ENCODE measurements around the gene CNOT6L.
"Not testable (repeated sequence)": the region's sequence is repeated elsewhere in the genome, so short reads cannot be mapped to it uniquely, and the experiment has no call there.

CNOT6L gene

DNA sequence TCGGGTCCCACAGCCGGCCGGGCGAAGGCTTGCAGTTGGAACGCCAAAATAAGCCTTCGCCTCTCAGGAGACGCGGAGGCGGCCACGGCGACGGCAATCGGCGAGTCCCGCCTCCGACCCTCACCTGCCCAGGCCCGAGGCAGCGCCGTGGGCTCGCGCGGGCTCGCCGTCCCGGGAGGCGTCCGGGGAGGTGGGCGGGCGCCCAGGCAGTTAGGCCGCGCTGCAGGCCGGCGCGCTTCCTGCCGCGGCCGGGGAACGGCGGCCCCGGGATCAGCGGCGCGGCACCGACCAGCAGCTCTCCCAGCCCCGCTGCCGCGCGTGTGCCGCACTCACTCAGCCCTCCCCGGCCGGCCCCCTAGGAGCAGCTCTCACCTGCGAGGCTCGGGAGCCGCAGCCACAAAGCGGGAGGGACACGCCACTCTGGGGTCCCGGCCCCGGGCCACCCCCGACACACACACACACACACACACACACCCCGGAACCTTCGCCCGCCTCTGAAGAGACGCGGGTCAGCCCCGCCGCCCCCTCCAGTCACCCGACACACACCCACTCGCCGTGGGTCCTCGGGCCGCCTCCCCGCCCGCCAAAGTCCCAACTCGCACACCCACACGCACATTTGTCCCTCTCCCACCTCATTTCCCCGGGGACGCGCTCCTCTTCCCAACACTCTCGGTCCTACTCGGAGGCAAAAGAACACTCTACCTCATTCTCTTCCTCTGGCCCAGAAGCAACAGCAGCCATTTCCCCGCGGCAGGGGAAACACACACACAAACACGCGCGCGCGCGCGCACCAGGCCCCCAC, at the start of gene CNOT6L:
Gene CNOT6L, minus strand, starts transcription at position 767 of the 802 bp plus-strand sequence. Its CDS starts 60 bp downstream, at position 707.
- peak; percentile 30 for DNase-seq (ENCODE audit: low read depth)

DNA sequence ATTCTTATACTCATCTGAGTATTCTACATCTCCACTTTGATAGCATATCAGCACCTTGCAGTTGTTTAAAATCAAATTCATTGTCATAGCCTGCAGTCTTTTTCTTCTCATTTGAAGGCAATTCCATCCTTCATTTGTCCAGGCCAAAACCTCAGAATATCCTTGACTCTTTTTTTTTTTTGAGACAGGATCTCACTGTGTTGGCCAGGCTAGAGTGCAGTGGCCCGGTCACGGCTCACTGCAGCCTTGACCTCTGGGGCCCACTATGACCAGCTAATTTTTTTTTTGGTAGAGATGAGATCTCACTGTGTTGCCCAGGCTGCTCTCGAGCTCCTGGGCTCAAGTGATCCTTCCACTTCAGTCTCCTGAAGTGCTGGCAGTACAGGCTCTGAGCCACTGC, 46.1 kb upstream of the CNOT6L start:
- no peak for DNase-seq (ENCODE audit: low read depth)

DNA sequence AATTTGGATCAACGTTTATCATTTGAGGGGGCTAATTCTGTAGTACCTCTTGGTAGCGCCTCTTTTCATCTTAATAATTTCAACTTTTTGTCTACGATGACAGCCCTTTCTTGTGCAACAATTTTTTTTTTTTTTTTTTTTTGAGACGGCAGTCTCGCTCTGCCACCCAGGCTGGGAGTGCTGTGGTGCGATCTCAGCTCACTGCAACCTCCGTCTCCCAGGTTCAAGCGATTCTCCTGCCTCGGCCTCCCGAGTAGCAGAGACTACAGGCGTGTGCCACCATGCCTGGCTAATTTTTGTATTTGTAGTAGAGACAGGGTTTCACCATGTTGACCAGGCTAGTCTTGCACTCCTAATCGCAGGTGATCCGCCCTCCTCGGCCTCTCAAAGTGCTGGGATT, 44.2 kb upstream of the CNOT6L start:
- not testable (repeated sequence) for DNase-seq (ENCODE audit: low read depth)

DNA sequence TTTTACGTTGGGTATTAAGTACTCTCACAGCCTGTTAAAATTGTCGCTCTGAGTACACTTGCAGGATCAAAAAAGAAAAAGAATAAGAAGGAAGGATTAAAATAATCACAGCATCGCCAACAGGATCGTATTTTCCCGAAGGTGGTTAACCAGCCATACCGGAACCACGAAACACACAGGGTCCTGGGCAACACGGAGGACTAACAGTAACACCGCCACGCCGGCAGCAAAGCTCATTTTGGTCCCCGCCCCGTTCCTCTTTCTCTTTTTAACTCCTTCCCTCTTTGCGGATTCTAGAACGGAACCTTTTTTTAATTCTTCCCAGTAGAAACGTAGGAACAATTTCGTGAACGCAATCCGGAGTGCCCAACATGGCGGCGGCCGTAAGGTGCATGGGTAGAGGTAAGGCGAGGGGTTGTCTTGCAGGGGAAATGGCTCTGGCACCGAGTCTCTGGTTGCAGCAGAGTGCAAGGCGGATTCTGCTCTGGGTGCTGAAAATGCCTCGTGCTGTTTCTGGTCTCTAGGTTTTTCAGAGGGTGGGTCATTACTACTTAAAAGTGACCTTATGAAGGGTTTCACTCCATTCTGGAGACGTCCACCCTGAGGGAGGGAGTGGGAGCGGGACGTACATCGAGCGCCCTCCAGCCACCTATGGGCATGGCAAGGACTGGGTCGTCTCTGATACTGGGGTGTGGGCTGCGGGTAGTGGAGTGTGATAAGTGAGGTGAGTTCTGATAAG, 43.5 kb upstream of the CNOT6L start, which contains the start of gene MRPL1:
Gene MRPL1, plus strand, starts transcription at position 353 of the 739 bp plus-strand sequence. Its CDS starts 19 bp downstream, at position 372.
- DNase-seq (ENCODE audit: low read depth) = peak; percentile 78

DNA sequence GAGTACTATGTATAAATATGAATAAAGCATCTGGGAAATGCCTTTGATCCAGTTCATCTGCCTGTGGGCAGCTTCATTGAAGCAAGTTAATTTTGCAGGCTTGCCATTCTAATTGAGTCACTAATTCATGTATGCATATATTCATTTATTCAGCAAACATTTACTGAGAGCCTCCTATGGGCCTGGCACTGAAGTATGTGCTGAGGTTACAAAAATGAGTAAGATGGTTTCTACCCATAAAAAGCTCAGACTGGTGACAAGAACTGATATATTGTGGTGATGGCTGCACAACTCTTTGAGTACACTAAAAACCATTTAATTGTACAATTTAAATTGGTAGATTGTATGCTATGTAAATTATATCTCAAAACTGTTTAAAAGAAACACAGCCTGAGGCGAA, 42.3 kb upstream of the CNOT6L start:
- DNase-seq (ENCODE audit: low read depth) = no peak

DNA sequence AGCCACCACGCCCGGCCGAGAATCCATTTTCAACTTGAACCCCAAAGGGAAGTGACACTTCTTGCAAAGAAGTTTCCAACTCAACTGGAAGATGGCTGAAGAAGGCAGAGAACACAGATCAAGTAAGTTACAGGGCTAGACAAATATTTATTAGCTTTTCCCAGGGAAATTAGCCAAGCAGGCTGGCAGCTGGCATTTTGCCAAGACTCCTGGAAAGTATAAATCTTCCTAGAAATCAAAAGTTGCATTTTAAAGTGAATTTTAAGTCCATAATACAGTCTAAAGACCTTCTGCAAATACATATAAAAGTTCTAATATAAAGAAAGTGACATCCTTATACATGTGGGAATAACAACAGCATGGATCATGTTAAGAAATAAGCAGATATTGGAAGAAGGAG, 40.1 kb upstream of the CNOT6L start:
- no peak for DNase-seq (ENCODE audit: low read depth)

DNA sequence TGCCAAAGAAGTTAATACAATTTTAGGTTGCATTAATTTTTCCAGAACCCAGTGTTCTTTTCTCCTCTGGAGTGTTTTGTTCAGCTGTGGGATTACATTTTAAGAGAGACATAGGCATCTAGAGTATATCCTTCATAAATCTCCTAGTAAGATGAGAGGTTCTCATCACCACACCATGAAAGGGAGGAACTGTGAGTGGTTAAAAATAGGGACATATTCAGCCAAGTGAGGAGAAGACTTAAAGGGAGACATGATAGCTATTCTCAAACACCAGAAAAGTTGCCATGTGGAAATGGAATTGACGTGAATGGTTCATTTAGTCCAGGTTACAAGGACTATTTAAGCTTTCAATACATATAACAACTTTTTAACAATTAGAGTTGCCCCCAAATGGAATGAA, 37.0 kb upstream of the CNOT6L start:
- DNase-seq (ENCODE audit: low read depth) = no peak

DNA sequence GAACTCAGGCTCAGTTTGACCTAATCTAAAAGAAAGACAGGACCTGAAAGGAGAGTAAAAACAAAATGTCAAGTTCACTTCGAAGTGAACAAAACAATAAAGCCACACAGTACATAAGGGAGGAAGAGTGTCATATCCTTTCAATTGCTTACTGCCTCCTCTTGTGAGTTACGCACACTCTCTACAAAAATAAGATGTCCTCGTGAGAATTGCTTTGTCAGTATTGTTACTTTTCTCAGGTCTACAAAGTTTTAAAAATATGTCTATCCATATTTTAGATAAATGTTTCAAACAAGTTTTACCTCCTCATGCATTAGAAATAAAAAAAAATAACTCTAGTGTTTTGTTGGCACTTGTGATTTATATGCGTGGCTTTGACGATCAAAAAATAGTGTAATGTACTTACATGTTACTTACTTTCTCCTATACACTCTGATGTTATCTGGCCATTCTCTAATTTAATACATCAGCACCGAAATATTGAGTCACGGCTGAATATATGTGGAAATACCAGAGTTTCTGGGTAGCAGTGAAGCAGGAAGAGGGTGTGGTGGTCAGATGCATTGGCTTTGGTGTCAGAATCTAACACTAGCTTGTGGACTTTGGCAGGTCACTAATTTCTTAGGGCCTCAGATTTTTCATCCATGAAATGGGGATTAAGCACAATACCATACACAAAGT, 35.4 kb upstream of the CNOT6L start:
- no peak for DNase-seq (ENCODE audit: low read depth)

DNA sequence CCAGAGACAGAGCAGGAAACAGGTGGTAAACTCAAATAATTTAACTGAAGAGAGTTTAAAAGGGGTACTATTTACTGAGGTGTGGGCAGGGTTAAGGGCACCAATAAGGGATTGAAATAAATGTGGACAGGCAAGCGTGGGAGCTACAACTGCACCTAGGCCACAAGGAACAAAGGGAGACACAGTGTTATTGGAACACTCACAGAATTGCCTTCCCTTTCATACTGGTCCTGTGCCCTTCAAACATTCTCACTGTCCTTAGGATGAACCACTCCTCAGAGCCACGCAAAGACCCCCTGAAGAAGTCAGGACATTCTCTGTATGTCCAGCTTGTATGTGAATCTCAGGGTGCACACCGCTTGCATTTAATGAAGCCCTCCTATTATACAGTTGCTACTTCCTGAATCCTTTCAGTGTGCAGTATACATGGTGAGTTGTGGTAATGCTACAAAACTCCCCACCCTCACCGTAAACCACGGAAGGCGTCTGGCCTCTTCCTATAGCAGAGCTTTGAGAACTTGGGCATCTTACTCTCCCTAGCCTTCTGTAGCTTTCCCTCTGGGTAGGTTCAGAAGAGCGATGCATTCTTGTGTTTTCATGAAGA, 33.8 kb upstream of the CNOT6L start:
- DNase-seq (ENCODE audit: low read depth) = peak; percentile 68

DNA sequence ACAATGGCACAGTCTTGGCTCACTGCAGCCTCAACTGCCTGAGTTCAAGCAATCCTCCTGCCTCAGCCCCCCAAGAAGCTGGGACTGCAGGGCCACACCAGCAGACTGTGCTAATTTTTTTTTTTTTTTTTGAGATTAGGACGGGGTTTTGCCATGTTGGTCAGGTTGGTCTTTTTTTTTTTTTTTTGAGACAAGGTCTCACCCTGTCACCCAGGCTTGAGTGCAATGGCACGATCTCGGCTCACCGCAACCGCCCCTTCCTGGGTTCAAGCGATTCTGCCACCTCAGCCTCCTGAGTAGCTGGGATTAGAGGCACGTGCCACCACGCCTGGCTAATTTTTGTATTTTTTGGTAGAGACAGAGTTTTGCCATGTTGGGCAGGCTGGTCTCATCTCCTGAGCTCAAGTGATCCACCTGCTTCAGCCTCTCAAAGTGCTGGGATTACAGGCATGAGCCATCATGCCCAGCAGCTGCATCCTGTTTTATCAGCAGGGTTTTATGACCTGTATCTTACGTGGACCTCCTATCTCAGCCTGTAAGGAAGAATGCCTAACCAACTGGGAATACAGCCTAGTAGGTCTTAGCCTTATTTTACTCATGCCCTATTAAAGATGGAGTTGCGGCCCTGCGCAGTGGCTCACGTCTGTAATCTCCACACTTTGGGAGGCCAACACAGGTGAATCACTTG, 30.3 kb upstream of the CNOT6L start:
- no peak for DNase-seq (ENCODE audit: low read depth)

DNA sequence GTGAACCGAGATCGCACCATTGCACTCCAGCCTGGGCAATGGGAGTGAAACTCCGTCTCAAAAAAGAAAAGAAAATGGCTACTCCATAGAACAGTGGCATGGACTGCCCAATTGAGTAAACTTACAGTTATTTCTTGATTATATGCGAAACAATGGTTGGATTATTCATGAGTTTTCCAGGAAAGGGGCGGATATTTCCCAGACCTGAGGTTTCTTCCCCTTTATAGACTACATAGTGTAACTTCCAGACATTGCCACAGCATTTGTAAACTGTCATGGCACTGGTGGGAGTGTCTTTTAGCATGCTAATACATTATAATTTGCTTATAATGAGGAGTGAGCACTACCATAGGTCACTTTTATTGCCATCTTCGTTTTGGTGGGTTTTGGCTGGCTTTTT, 29.3 kb upstream of the CNOT6L start:
- no peak for DNase-seq (ENCODE audit: low read depth)

DNA sequence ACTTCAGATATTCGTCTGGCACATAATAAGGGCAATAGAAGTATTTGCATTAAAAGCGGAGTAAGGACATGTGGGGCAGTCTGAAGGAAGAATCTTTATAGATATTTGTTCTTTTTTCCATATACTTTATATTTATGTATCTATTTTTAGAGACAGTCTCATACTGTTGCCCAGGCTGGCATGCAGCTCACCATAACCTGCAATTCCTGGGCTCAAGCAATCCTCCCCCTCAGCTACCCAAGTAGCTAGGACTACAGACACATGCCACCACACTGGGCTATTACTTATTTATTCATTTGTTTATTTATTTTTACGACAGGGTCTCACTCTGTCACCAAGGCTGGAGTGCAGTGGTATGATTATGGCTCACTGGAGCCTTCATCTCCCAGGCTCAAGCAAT, 26.8 kb upstream of the CNOT6L start:
- no peak for DNase-seq (ENCODE audit: low read depth)

DNA sequence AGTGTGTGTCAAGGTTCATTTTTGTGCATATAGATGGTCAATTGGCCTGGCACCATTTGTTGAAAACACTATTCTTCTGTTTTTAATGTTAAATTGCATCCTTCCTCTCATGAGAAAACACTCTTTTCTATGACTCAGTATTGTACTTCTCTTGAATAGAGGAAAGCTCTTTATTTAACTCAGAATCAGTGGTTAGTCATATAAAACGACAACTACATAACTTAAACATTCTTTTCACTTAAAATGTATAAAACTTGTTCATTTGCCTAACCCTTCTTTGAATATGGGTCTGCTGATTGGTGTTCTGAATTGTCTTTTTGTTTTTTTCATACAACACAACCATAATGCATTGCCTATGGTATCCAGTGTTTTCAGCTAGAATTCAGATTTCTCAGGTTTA, 26.2 kb upstream of the CNOT6L start:
- no peak for DNase-seq (ENCODE audit: low read depth)

DNA sequence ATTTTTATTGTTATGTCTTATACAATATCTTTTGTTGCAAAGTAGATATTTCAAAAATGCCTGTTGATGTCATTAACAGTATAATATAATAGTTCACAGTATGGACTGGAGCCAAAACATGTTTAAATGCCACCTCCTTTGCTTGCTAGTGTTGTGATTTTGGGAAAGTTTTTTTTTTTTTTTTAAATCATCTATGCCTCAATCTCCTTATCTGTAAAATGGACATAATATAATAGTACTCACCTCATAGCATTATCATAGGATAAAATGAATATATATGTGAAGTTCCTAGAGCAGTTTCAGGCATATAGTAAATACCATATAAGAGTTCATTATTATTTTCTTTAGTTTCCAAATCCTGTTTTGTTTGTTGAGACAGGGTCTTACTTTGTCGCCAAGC, 25.2 kb upstream of the CNOT6L start:
- DNase-seq (ENCODE audit: low read depth) = no peak

DNA sequence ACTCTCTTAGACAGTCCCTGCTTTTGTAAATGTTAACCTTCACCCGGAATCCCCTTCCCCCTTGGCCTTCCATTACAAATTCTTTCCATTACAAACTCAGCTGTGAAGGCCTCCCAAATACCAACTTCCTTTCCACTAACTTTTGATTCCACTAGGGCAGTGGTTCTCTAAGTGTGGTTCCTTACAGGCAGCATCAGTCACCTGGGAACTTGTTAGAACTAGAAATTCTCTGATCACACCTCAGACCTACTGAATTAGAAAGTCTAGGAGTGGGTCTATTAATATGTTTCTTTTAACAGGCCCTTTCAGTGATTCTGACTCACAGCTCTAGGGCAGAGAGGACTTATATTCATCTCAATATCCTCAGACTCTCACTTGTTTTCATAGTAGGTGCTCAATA, 24.5 kb upstream of the CNOT6L start:
- DNase-seq (ENCODE audit: low read depth) = no peak

DNA sequence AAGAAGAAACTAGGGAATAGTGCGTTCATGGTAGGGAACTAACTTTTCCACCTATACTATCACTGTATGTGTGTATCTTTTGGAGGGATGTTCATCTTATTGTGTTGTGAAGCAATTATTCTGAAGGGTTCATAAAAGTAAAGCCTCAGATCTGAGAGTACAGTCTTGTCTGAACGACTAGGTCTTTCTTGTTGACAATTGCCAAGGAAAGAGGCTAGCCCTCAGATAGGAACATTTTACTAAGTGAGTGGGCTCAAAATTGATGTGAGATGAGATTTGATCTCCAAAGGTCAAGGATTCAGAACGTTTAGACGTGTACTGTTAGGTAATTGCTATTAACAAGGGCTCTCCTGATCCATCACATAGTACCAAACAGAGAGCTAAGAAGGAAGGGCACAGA, 15.2 kb upstream of the CNOT6L start:
- DNase-seq (ENCODE audit: low read depth) = no peak

DNA sequence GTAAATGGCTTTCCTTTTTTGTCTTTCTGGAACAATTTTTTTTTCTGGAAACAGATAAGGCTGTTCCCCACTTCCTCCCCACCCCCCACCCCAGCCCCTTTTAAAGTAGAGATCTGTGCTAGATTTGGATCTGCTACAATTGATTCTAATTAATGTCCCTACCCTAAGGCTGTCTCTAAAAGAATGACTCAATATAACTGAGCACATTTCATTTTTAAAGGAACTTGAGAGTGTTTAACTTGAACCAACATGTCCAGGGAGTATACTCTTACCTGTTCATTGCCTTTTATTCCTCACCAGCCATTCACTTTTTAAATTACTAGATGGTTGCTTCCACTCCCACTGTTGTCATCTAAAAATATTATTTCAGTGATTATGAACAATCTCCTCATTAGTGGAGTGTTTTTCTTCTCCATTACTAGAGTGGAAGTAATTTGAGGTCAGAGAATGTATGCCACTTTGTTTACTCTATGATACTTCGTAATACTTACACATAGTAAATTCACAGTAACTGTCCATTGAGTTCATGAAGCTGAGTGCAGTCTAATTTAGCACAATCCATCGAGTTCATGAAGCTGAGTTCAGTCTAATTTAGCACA, 14.1 kb upstream of the CNOT6L start:
- no peak for DNase-seq (ENCODE audit: low read depth)

DNA sequence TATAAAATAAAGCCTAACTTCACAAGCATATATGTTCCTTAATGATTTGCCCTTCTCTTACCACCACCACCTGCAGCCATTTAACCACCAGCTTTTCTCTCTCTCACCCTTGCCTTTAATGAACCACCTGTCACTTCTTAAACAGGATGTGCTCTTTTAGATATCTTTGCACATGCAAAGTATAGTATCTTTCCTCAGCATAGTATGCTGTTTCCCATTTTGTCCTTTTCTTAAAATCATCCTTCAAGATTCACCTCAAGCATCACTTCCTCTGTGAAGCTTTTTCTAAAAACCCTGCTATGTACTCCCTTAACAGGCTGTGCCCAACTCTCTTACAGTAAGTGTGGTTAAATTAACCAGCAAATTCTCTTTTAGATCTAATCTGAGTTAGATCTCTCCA, 8.2 kb upstream of the CNOT6L start:
- no peak for DNase-seq (ENCODE audit: low read depth)

DNA sequence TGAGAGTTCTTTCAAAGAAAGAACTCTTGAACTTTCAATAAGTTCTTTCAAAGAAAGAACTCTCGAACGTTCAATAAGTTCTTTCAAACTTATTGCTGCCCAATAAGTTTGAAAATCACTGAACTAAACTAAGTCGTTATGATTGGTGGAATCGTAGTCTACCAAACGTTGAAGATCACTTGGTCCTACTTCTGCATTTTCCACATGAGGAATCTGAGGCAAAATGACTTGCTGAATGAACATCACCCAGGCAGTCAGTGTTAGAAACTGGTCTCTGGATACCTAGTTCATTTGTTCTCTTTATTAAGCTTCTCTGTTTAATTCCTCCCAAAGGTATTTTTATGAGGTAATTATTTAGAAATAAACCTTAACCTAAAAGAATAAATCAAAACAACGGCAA, 7.1 kb upstream of the CNOT6L start:
- no peak for DNase-seq (ENCODE audit: low read depth)

DNA sequence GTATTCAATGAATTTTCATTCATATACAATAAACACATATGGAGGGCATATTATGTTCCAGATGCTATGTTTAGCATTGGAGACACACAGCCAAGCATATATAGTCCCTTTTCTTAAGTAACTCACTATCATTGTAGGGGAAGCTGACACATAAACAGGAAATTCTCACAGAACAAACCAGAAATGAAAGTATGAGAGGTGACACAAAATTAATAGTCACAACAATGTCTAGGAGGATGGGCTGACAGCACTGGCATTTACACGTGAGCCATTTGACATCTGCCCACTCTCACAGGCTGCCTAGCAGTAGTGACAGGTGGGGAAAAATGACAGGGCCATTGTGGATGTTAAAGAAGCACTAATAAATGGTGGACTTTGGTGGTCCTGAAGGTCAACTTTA, 2.6 kb upstream of the CNOT6L start:
- DNase-seq (ENCODE audit: low read depth) = peak; percentile 41
